ENCODE data around the gene TAF13.
"Not testable (repeated sequence)": the region's sequence is repeated elsewhere in the genome, so short reads cannot be mapped to it uniquely, and the experiment has no call there.

TAF13 gene

GRCh38 chr1:109045595-109045994 is 30.2 kb downstream of the TAF13 start:
- DNase-seq, result no peak

- DNase-seq, result peak; percentile 95
Measured at GRCh38 chr1:109041621-109042468, 34.0 kb downstream of the TAF13 start, which contains the start of gene WDR47. TSS of gene WDR47 (minus strand) at chr1:109042102. CDS start at chr1:109023512, 18,590 bp downstream.

- DNase-seq, result peak; percentile 72
Measured at GRCh38 chr1:109040989-109041620, 34.7 kb downstream of the TAF13 start.

- no peak for DNase-seq
Measured at GRCh38 chr1:109040627-109040988, 35.2 kb downstream of the TAF13 start.

GRCh38 chr1:109034382-109034781 is 41.4 kb downstream of the TAF13 start:
- DNase-seq, result no peak

GRCh38 chr1:109029493-109029892 is 46.3 kb downstream of the TAF13 start:
- DNase-seq, result not testable (repeated sequence)

GRCh38 chr1:109027841-109028240 is 48.0 kb downstream of the TAF13 start:
- no peak for DNase-seq

GRCh38 chr1:109025694-109026093 is 50.1 kb downstream of the TAF13 start:
- no peak for DNase-seq

GRCh38 chr1:109024646-109025045 is 51.2 kb downstream of the TAF13 start:
- DNase-seq, result no peak

- no peak for DNase-seq
Measured at GRCh38 chr1:109020693-109021257, 55.0 kb downstream of the TAF13 start.

- DNase-seq, result not testable (repeated sequence)
Measured at GRCh38 chr1:109017719-109018118, 58.1 kb downstream of the TAF13 start.

- DNase-seq, result no peak
Measured at GRCh38 chr1:109017134-109017533, 58.7 kb downstream of the TAF13 start.

Measured in activated CD8-positive, alpha-beta memory T cell treated with anti-CD3 and anti-CD28 coated beads, Interleukin-2, amount 50 U/mL, for 48 hours (primary cell).